NB4 (cell line): ENCODE data around the gene HSD11B1L.

Experiments
- CTCF ChIP-seq: IDR thresholded peaks from one replicate; pipeline ENCODE4 v1.5.1; 2012; ENCODE audit warnings: low read depth, low read length
- MAX ChIP-seq: IDR thresholded peaks from 2 replicates; pipeline ENCODE4 v1.6.1; 2011; ENCODE audit warnings: low read depth, low read length
- POLR2A ChIP-seq: IDR thresholded peaks from 2 replicates; pipeline ENCODE4 v1.6.1; 2011; ENCODE audit warnings: mild to moderate bottlenecking; ENCODE audit not compliant: insufficient read length; ENCODE audit errors: extremely low read depth

- no peak for TF ChIP-seq CTCF
- no peak for TF ChIP-seq MAX
- no peak for TF ChIP-seq POLR2A
Observed at GRCh38 chr19:5652261-5652660, 28.6 kb upstream of the HSD11B1L start.
